Measurements from ENCODE around the gene PHAX.

GRCh38 chr5:126647071-126647470, 46.3 kb downstream of the PHAX start:
- TF ChIP-seq CTCF (IDR thresholded peaks at IDR 0.05): no peak
- no peak for TF ChIP-seq POLR2AphosphoS5 (IDR thresholded peaks at IDR 0.05)

Measured in gastroesophageal sphincter (tissue), 3 donors.